Stimulated activated CD4-positive, alpha-beta T cell treated with anti-CD3 and anti-CD28 coated beads, TNF-alpha, amount 100 ng/mL, for 48 hours (primary cell): ENCODE measurements around the gene SH3BP5.

ENCODE experiments used
- DNase-seq, 3 donors: peaks; one replicate each; pipeline ENCODE4 v3.0.0-alpha.2; 2020; ENCODE audit warnings: low read depth in 3 of 3

Gene SH3BP5

DNA sequence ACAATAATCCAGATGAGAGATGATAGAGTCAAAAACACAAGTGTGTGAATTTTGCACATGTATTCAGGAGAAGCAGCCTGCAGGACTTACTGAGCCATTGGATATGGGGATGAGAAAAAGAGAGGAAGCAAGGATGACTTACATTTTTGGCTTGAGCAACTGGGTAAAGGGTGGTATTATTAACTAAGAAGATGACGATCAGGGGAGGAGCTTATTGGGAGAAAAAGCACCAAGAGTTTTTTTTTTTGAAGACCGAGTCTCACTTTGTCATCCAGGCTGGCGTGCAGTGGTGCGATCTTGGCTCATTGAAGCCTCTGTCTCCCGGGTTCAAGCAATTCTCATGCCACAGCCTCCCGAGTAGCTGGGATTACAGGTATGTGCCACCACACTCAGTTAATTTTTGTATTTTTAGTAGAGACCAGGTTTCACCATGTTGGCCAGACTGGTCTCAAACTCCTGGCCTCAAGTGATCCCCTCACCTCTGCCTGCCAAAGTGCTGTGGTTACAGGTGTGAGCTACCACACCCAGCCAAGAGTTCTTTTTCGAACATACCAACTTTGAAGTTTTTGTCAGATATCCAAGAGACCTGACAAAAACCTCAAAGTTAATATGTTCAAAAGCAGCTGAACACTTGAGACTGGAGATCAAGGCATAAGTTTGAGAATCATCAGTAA lies 14.8 kb upstream of the SH3BP5 start:
- DNase-seq: no peak

GRCh38 chr3:15346516-15346915 lies 14.1 kb upstream of the SH3BP5 start:
- DNase-seq: no peak

- no peak for DNase-seq
Observed at GRCh38 chr3:15345608-15346137, 13.3 kb upstream of the SH3BP5 start.

GRCh38 chr3:15345066-15345607 lies 12.8 kb upstream of the SH3BP5 start:
- no peak for DNase-seq

GRCh38 chr3:15342945-15343344 lies 10.6 kb upstream of the SH3BP5 start:
- DNase-seq: no peak

GRCh38 chr3:15342246-15342645 lies 9.9 kb upstream of the SH3BP5 start:
- DNase-seq: no peak

GRCh38 chr3:15341030-15341726 lies 8.8 kb upstream of the SH3BP5 start:
- DNase-seq: no peak

GRCh38 chr3:15339786-15340215 lies 7.4 kb upstream of the SH3BP5 start:
- DNase-seq: no peak

DNA sequence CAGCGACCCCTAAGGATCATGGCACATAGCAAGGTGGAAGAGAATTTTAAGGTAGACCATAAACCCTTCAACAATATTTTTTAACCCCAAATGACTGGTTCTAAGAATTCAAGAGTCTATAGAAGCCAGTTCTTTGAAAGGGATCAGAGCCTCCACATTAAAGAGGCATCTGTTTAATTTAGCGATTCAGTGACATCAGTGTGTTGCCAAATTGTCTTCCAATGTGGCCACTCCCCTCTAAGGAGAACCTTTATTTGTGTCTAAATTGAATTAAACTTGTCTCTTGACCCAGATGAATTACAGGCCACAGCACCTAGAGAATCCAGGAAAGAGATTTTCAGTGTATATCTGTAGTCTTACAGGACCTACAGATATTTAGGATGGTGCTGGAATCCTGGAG lies 6.6 kb upstream of the SH3BP5 start:
- DNase-seq: no peak

DNA sequence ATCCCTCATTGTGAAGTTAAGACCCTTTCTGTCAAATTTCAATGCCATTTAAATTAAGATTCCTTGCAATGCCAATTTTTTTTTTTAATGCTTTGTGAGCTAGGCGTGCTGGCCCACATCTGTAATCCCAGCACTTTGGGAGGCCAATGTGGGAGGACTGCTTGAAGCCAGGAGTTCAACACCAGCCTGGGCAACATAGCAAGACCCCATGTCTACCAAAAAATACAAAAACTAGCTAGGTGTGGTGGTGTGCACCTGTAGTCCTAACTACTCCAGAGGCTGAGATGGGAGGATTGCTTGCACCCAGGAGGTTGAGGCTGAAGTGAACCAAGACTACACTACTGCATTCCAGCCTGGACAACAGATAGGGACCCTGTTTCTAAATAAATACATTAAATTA lies 5.6 kb upstream of the SH3BP5 start:
- DNase-seq: no peak

- DNase-seq: no peak
Observed at GRCh38 chr3:15336057-15336456, 3.7 kb upstream of the SH3BP5 start.

DNA sequence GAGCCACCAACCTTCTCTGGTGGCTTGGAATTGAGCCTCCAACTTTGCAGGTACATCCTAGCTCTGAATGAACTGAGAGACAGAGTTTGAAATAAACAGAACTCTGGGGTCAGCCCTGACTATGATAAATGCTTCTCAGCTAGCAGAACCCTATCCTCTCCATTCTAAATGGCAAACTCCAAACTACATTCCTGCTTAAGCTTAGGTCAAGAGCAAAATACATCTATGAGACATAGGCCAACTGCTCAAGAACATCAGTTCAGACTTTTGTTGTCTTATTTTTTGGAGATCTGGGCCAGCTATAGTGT lies 1.5 kb upstream of the SH3BP5 start:
- no peak for DNase-seq

- no peak for DNase-seq
Observed at GRCh38 chr3:15333099-15333955, 941 bp upstream of the SH3BP5 start.

GRCh38 chr3:15331606-15332404 lies 581 bp downstream of the SH3BP5 start:
- DNase-seq: peak in 1 of 3 donors; percentile 39

DNA sequence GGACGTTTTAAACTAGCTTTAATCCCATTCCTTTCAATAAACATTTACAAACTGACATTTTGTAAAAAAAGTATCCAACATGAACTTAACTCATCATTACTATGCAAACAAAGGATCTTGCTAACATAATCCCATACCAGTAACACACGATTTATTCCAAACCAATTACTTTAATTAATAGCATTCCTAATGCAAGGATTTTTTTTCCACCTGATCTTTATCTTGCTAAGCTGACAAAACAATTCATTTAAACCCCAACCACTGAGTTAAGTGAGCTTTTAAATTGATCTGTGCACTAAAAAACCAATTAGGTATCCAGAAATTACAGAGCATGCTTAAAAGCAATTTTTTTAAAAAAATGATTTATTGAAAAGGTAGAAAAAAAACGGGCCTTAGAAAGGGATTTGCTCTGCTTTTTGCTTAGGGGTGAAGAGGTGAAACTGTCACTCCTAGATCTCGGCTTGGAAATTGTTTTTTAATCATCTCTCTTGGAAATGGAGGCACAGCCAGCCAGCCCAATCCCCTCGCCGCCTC lies 1.2 kb downstream of the SH3BP5 start:
- no peak for DNase-seq

- DNase-seq: no peak
Observed at GRCh38 chr3:15330031-15330596, 2.3 kb downstream of the SH3BP5 start.

GRCh38 chr3:15329046-15330005 lies 3.1 kb downstream of the SH3BP5 start:
- DNase-seq: no peak

DNA sequence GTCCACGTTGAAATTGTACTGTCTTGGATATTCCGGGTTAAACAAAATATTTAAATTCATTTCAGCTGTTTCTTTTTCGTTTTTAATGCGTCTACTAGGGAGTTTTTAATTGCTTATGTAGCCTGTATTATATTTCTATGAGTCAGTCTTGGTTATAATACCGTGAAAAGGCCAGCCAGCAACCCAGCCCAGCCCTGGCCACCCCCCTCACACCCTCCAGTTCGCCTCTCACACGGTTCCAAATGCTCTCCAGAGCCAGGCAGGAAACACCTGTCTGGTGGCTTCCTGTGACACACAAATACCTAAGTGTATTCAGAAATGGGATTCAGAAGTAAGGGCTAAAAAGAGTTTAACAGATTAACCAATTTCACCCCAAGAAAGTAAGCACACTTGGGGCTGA lies 4.4 kb downstream of the SH3BP5 start:
- no peak for DNase-seq

GRCh38 chr3:15326673-15327072 lies 5.7 kb downstream of the SH3BP5 start:
- no peak for DNase-seq

DNA sequence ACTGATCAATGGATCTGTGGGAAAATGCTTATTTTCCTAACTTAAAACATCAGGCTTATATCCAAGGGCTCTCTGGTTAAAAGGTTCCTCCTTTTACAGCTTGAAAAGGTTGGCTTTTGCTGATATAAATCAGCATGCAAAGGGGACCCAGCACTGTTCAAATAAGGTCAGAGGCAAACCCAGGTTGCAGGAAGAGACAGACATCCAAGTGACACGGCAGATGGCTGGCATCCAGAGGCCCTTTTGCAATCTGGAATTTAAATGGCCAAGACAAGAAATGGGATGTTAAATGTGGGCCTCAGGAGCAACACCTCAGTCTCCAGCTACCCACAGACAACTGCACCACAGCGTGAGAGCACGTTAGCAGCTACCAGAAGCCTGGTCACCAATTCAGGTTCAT lies 6.3 kb downstream of the SH3BP5 start:
- DNase-seq: no peak
